DND-41 (cell line): ENCODE results near the gene SPTSSB.

Experiments used
- ATAC-seq: fragments of 200-7000 bp; cut with Tn5 transposase; 3 replicates; pipeline ENCODE4 v1.9.1; 2021; ENCODE audit warnings: low read depth; ENCODE audit not compliant: insufficient read depth
- DNase-seq: peaks from one replicate; pipeline ENCODE4 v3.0.0-alpha.2; 2020
- H2AFZ ChIP-seq: 2 replicates; pipeline ENCODE4 v1.6.0; 2012; ENCODE audit warnings: low read depth, low read length
- H3K27ac ChIP-seq: 2 replicates; pipeline ENCODE4 v1.5.1; 2012; ENCODE audit warnings: low read length, inconsistent platforms
- H3K27me3 ChIP-seq: fragments of 200-600 bp; sonication (generic); 2 replicates; pipeline ENCODE4 v1.6.0; 2012; ENCODE audit warnings: low read length, mild to moderate bottlenecking, inconsistent platforms; ENCODE audit not compliant: insufficient read depth, poor library complexity
- H3K36me3 ChIP-seq: 2 replicates; pipeline ENCODE4 v1.5.1; 2012; ENCODE audit warnings: low read length, inconsistent platforms; ENCODE audit not compliant: insufficient read depth
- H3K4me1 ChIP-seq: 2 replicates; pipeline ENCODE4 v1.5.1; 2012; ENCODE audit warnings: mild to moderate bottlenecking, low read length; ENCODE audit not compliant: insufficient read depth
- H3K4me2 ChIP-seq: 2 replicates; pipeline ENCODE4 v1.6.0; 2012; ENCODE audit warnings: mild to moderate bottlenecking, moderate library complexity, low read length, inconsistent platforms; ENCODE audit not compliant: insufficient read depth
- H3K4me3 ChIP-seq, 2 experiments: fragments of 200-600 bp in 1 of 2; shearing (Covaris generic) in 1 of 2; 2 replicates each; pipeline ENCODE4 v1.5.1; 2012 to 2016; ENCODE audit warnings: inconsistent platforms in 2 of 2, low read length in 2 of 2, mild to moderate bottlenecking in 2 of 2, low read depth in 1 of 2, moderate library complexity in 1 of 2
- H3K79me2 ChIP-seq: 2 replicates; pipeline ENCODE4 v1.6.0; 2012; ENCODE audit warnings: low read length, inconsistent platforms; ENCODE audit not compliant: insufficient read depth
- H3K9ac ChIP-seq: 2 replicates; pipeline ENCODE4 v1.6.0; 2012; ENCODE audit warnings: low read depth, mild to moderate bottlenecking, inconsistent platforms, low read length, moderate library complexity
- H3K9me3 ChIP-seq: 2 replicates; pipeline ENCODE4 v1.5.1; 2012; ENCODE audit warnings: low read length, moderate library complexity, mild to moderate bottlenecking, inconsistent platforms; ENCODE audit not compliant: insufficient read depth, severe bottlenecking
- H4K20me1 ChIP-seq: 2 replicates; pipeline ENCODE4 v1.6.0; 2012; ENCODE audit warnings: low read length; ENCODE audit not compliant: insufficient read depth
- EZH2 ChIP-seq: IDR thresholded peaks from 3 replicates; pipeline ENCODE4 v1.6.1; 2012; ENCODE audit warnings: borderline replicate concordance, low read depth, mild to moderate bottlenecking, moderate library complexity, low read length, inconsistent platforms; ENCODE audit not compliant: severe bottlenecking
- TF ChIP-seq, protein P1 (sequence below): IDR thresholded peaks from 2 replicates; pipeline ENCODE4 v1.5.1; 2012; ENCODE audit warnings: borderline replicate concordance, low read length, moderate library complexity, mild to moderate bottlenecking; ENCODE audit not compliant: poor library complexity, severe bottlenecking; ENCODE audit errors: extremely low read depth

SPTSSB gene

DNA sequence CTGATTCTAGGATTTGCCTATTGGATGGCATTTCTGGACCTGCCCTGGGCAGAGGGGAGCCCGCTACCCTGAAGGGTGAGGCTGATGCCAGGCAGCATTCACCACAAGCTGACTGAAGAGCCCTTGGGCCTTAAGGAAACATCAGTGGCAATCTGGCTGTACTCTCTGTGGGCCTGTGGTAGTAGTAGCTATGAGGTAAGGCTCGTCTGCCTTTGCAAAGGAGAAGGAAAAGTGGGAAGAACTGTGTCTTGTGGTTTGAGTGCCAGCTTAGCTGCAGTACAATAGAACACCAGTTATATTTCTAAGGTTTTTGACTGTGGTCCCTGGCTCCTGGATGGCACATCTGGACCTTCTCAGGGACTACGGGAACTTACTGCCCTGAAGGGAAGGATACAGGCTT lies 51.5 kb downstream of the SPTSSB start:
- no peak for ATAC-seq
- TF ChIP-seq, protein P1, sequence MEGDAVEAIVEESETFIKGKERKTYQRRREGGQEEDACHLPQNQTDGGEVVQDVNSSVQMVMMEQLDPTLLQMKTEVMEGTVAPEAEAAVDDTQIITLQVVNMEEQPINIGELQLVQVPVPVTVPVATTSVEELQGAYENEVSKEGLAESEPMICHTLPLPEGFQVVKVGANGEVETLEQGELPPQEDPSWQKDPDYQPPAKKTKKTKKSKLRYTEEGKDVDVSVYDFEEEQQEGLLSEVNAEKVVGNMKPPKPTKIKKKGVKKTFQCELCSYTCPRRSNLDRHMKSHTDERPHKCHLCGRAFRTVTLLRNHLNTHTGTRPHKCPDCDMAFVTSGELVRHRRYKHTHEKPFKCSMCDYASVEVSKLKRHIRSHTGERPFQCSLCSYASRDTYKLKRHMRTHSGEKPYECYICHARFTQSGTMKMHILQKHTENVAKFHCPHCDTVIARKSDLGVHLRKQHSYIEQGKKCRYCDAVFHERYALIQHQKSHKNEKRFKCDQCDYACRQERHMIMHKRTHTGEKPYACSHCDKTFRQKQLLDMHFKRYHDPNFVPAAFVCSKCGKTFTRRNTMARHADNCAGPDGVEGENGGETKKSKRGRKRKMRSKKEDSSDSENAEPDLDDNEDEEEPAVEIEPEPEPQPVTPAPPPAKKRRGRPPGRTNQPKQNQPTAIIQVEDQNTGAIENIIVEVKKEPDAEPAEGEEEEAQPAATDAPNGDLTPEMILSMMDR: no peak
- no peak for TF ChIP-seq EZH2
- peaks cover 3% of the 10 kb centered on the region for H3K9me3 ChIP-seq

DNA sequence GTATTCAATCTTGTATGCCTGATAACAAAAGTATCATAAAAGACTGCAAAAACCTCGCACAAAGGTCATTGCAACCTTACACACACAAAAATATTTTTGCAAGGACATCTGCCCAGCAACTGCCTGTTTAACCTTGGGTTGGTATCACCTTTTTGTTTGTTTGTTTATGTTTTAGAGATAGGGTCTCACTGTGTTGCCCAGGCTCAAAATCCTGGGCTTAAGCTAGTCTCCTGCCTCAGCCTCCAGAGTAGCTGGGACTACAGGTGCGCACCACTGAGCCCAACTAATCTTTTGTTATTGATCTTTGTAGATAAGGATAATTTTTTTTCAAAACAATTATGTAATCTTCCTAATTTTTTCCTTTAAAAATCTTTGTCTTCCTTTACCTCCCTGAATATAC lies 54.2 kb downstream of the SPTSSB start:
- DNase-seq (no peak), ATAC-seq (no peak)
- H3K79me2 ChIP-seq: no peaks in the 10 kb centered on the region
- TF ChIP-seq EZH2: no peak
- TF ChIP-seq, protein P1: no peak
- H2AFZ ChIP-seq: no peak overlapping the region
- no peak overlapping the region for H3K4me3 ChIP-seq
- H3K27me3 ChIP-seq: peaks cover 37% of the 10 kb centered on the region
- no peaks in the 10 kb centered on the region for H3K36me3 ChIP-seq
- H3K4me2 ChIP-seq: no peak overlapping the region
- no peak overlapping the region for H3K27ac ChIP-seq
- H3K9me3 ChIP-seq: peaks cover 3% of the 10 kb centered on the region
- H3K9ac ChIP-seq: no peak overlapping the region
- H3K4me1 ChIP-seq: peaks cover 12% of the 10 kb centered on the region
- H4K20me1 ChIP-seq: peaks cover 7% of the 10 kb centered on the region; the same call in 1 of the 2 replicates

More for the DNA sequence above, 51.5 kb downstream of the SPTSSB start:
- Histone ChIP-seq H3K27me3 (peaks cover 28% of the 10 kb centered on the region), H4K20me1 (no peaks in the 10 kb centered on the region; the same call in 1 of the 2 replicates), H3K36me3 (no peaks in the 10 kb centered on the region), H3K79me2 (no peaks in the 10 kb centered on the region), H2AFZ (no peak overlapping the region), H3K4me2 (no peak overlapping the region), H3K4me3 (no peak overlapping the region), H3K9ac (no peak overlapping the region), H3K4me1 (no peaks in the 10 kb centered on the region), H3K27ac (no peak overlapping the region)
- no peak for DNase-seq

DNA sequence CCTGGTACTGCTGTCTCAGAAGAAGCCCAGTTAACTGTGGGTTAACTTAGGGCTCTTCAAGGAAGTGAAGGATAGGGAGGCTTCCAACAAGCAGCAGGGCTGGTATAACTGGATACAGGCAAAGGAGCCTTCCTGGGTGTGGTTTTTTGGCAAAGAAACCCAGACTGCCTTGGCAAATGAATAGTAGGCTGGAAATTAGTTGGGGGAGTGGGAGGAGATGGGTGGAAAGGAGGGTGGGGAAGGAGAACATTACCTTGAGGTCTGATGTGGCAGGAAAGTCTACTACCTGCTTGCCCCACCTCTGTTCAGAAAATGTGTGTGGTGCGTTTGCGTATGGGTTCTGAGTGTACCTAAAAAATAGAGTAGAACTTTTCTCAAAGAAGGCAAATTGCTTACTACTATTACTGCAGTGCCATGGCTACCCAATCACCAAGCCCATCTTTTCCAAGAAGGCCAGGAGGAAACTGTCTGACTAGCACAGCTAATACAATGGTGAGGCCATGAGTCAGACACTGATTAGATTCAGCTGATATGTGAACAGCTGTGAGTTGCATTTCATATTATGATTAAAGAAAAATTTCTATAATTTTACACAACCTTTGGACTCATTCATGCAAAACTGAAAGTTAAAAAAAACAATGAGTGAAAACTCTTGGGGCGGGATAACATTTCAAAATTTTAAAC lies 55.2 kb downstream of the SPTSSB start:
- Histone ChIP-seq H3K4me2 (no peak overlapping the region), H2AFZ (no peak overlapping the region), H3K9me3 (peaks cover 3% of the 10 kb centered on the region), H3K27ac (no peak overlapping the region), H3K9ac (no peak overlapping the region), H4K20me1 (peaks cover 7% of the 10 kb centered on the region; the same call in 1 of the 2 replicates), H3K79me2 (no peaks in the 10 kb centered on the region), H3K4me1 (peaks cover 21% of the 10 kb centered on the region), H3K4me3 (no peak overlapping the region), H3K27me3 (peaks cover 37% of the 10 kb centered on the region), H3K36me3 (no peaks in the 10 kb centered on the region)
- TF ChIP-seq, protein P1: no peak
- TF ChIP-seq EZH2: no peak
- ATAC-seq (no peak), DNase-seq (no peak)
